Lung (tissue), 12 donors: ENCODE results near the gene AGPAT2. TPM values are rescaled to one million over a fixed set of nuclear protein-coding genes. Genes with fewer than 3 reads are reported as not detected.

Source experiments
- ATAC-seq: fragments of 200-7000 bp; cut with Tn5 transposase; one replicate; pipeline ENCODE4 v1.9.1; 2020; ENCODE audit warnings: moderate number of reproducible peaks; ENCODE audit not compliant: insufficient read depth, low FRiP score
- DNase-seq, 3 donors: peaks; one replicate each; pipeline ENCODE4 v3.0.0-alpha.2; 2013 to 2017
- H3K27ac ChIP-seq, 2 donors: one replicate each; pipeline ENCODE4 v1.5.1; 2013; ENCODE audit warnings: mild to moderate bottlenecking in 2 of 2, moderate library complexity in 2 of 2, control low read depth in 1 of 2, inconsistent platforms in 1 of 2, low read depth in 1 of 2, low read length in 1 of 2
- H3K27me3 ChIP-seq, 3 donors: one replicate each; pipeline ENCODE4 v1.5.1; 2013; ENCODE audit warnings: low read length in 2 of 3; ENCODE audit not compliant: control insufficient read depth in 3 of 3, insufficient read depth in 3 of 3
- H3K36me3 ChIP-seq, 4 donors: one replicate each; pipeline ENCODE4 v1.5.1; 2013; ENCODE audit warnings: low read length in 4 of 4, mild to moderate bottlenecking in 1 of 4, moderate library complexity in 1 of 4; ENCODE audit not compliant: control insufficient read depth in 4 of 4, insufficient read depth in 4 of 4
- H3K4me1 ChIP-seq, 5 donors: one replicate each; pipeline ENCODE4 v1.5.1; 2013; ENCODE audit warnings: low read length in 5 of 5, mild to moderate bottlenecking in 2 of 5, moderate library complexity in 1 of 5; ENCODE audit not compliant: control insufficient read depth in 5 of 5, insufficient read depth in 5 of 5
- H3K4me3 ChIP-seq: one replicate; pipeline ENCODE4 v1.5.1; 2013; ENCODE audit warnings: mild to moderate bottlenecking, control low read depth, moderate library complexity
- H3K9ac ChIP-seq, 2 donors: one replicate each; pipeline ENCODE4 v1.5.1; 2013; ENCODE audit warnings: low read length in 2 of 2, control low read depth in 1 of 2; ENCODE audit not compliant: insufficient read depth in 1 of 2
- H3K9me3 ChIP-seq, 4 donors: one replicate each; pipeline ENCODE4 v1.5.1; 2013; ENCODE audit warnings: low read length in 3 of 4, mild to moderate bottlenecking in 1 of 4, moderate library complexity in 1 of 4; ENCODE audit not compliant: control insufficient read depth in 4 of 4, insufficient read depth in 3 of 4
- CTCF ChIP-seq: IDR thresholded peaks from 2 replicates; pipeline ENCODE4 v1.5.1; 2012; ENCODE audit warnings: mild to moderate bottlenecking; ENCODE audit errors: control extremely low read depth, extremely low read depth
- WGBS, 2 donors: extraction: QIAGEN DNeasy Blood & Tissue Kit; methylation state at CpG; one replicate each; pipeline ENCODE4 v1.1.7; 2013; 5-methylcytosine and 5-hydroxymethylcytosine counted together
- polyA plus RNA-seq, 2 donors: library from polyadenylated mRNA; stranded (reverse); fragments of 200-250 nt; gene quantifications; one replicate each; pipeline ENCODE4 v1.2.1, GENCODE V29; 2013
- total RNA-seq, 2 donors: library from RNA; depleted of rRNA in 1 of 2; stranded (reverse); fragments of >200 nt in 1 of 2; gene quantifications; one replicate each; pipeline ENCODE4 v1.2.1, GENCODE V29; 2014 to 2021
- donor health status: control.
- donor health status: control.
- donor health status: Bipolar disorder and iron deficiency.
- donor health status: healthy.
- donor health status: DM: yes; HTN: yes; CAD: no.

Gene AGPAT2
- total and polyA plus RNA-seq, 4 donors, result 81.7 to 277 (median 177) TPM

- Histone ChIP-seq H3K9ac (no peak overlapping the region), H3K4me1 (peaks cover 0 to 19% (median 11%) of the 10 kb centered on the region in 5 donors), H3K36me3 (peaks cover 5 to 36% (median 12%) of the 10 kb centered on the region in 4 donors), H3K4me3 (no peak overlapping the region), H3K27me3 (no peaks in the 10 kb centered on the region), H3K27ac (peak overlapping the region; percentile 43 to 79), H3K9me3 (no peaks in the 10 kb centered on the region)
- no peak for TF ChIP-seq CTCF
- 61 to 73% methylated on average over 20 of the region's 20 CpGs for WGBS, 2 donors
- ATAC-seq, result no peak
- peak; percentile 71 to 82 (median 75) for DNase-seq
These were observed 33.1 kb upstream of the AGPAT2 start for GRCh38 chr9:136720251-136720897.

GRCh38 chr9:136719195-136719880 lies 32.1 kb upstream of the AGPAT2 start:
- 44 to 55% methylated on average over 24 of the region's 24 CpGs for WGBS, 2 donors
- peaks cover 0 to 24% (median 11%) of the 10 kb centered on the region in 5 donors for H3K4me1 ChIP-seq
- no peak for TF ChIP-seq CTCF
- H3K27me3 ChIP-seq, result no peaks in the 10 kb centered on the region
- H3K36me3 ChIP-seq, result peaks cover 5 to 31% (median 9%) of the 10 kb centered on the region in 4 donors
- no peaks in the 10 kb centered on the region for H3K9me3 ChIP-seq
- H3K4me3 ChIP-seq, result no peak overlapping the region
- H3K9ac ChIP-seq, result no peak overlapping the region
- peak overlapping the region in 1 of 2 donors; percentile 40 for H3K27ac ChIP-seq
- ATAC-seq (no peak), DNase-seq (no peak)

DNA sequence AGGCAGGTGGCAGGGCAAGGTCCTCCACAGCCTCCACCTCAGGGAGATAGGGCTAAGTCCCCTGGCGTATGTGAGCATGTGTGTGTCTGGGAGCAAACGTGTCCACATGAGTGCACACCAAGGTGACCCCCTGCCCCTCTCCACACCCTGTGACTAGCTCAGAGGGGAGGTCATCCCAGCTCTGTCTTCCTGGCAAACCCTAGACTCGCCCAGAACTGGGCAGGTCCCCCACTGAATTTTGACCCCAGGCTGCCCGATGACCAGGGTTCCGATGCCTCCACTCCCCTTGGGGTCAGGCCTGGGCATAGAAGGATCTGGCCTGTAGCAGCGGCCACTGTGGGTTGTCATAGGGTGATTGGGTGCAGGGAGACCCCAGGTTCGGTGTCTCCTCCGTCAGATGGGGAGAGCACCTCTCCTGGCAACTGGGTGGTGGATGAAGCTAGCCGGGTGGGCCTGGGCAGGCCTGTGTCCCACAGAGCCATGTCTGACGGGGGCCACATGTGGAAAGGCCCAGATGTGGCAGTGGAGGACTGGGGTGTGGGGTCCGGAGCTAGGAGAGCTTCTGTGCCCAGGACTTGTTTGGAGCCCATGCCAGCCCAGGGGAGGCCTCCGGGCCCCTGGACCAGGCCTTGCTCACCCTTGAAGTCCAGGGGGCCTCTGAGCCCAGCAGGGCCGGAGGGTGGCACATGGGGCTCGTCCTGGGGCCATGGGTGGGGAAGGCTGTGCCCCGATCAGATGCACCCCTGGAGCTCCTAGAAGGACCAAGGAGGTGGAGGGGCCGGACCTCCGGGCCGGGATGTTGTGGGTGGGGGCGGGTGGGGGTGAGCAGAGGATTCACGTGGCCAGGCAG lies 31.3 kb upstream of the AGPAT2 start:
- no peak overlapping the region for H3K4me3 ChIP-seq
- no peak for TF ChIP-seq CTCF
- peak overlapping the region in 1 of 2 donors; percentile 5 for H3K27ac ChIP-seq
- H3K9ac ChIP-seq, result no peak overlapping the region
- peaks cover 0 to 27% (median 12%) of the 10 kb centered on the region in 5 donors for H3K4me1 ChIP-seq
- ATAC-seq (no peak), DNase-seq (no peak)
- H3K9me3 ChIP-seq, result no peaks in the 10 kb centered on the region
- WGBS, 2 donors, result 54 to 58% methylated on average over 20 of the region's 20 CpGs
- peaks cover 1 to 24% (median 4%) of the 10 kb centered on the region in 4 donors for H3K36me3 ChIP-seq
- no peaks in the 10 kb centered on the region for H3K27me3 ChIP-seq
